GM18868 (cell line): ENCODE data around the gene ADGRL2.

Source experiments
- ATAC-seq: cut with Tn5 transposase; IDR thresholded peaks from one replicate; pipeline ENCODE4 v1.9.1; 2021; ENCODE audit warnings: mild to moderate bottlenecking, moderate library complexity; ENCODE audit not compliant: unreplicated experiment

The ADGRL2 gene

GRCh38 chr1:81800695-81801650 is at the start of gene ADGRL2:
TSS of gene ADGRL2 (plus strand) at chr1:81800934. CDS start at chr1:81836985, 36,051 bp downstream.
- peak; percentile 67 for ATAC-seq

- no peak for ATAC-seq
Observed at GRCh38 chr1:81752840-81753239, 47.9 kb upstream of the ADGRL2 start.

GRCh38 chr1:81754424-81754823 is 46.3 kb upstream of the ADGRL2 start:
- no peak for ATAC-seq

GRCh38 chr1:81756872-81757271 is 43.9 kb upstream of the ADGRL2 start:
- no peak for ATAC-seq

- ATAC-seq: no peak
Observed at GRCh38 chr1:81757398-81758020, 43.2 kb upstream of the ADGRL2 start.

- no peak for ATAC-seq
Observed at GRCh38 chr1:81758181-81758580, 42.6 kb upstream of the ADGRL2 start.

GRCh38 chr1:81760477-81761097 is 40.1 kb upstream of the ADGRL2 start:
- no peak for ATAC-seq

GRCh38 chr1:81775510-81775909 is 25.2 kb upstream of the ADGRL2 start:
- ATAC-seq: no peak

GRCh38 chr1:81780705-81781454 is 19.9 kb upstream of the ADGRL2 start:
- no peak for ATAC-seq

- ATAC-seq: no peak
Observed at GRCh38 chr1:81781749-81782148, 19.0 kb upstream of the ADGRL2 start.

GRCh38 chr1:81792184-81792583 is 8.6 kb upstream of the ADGRL2 start:
- ATAC-seq: no peak

GRCh38 chr1:81797701-81798100 is 3.0 kb upstream of the ADGRL2 start:
- no peak for ATAC-seq

GRCh38 chr1:81799939-81800694 is 617 bp upstream of the ADGRL2 start:
- ATAC-seq: no peak

GRCh38 chr1:81801651-81802456 is 1.1 kb downstream of the ADGRL2 start:
- ATAC-seq: no peak

GRCh38 chr1:81802457-81802706 is 1.6 kb downstream of the ADGRL2 start:
- no peak for ATAC-seq

GRCh38 chr1:81802707-81803430 is 2.1 kb downstream of the ADGRL2 start:
- ATAC-seq: no peak

GRCh38 chr1:81803431-81804110 is 2.8 kb downstream of the ADGRL2 start:
- no peak for ATAC-seq

- ATAC-seq: no peak
Observed at GRCh38 chr1:81804312-81804711, 3.6 kb downstream of the ADGRL2 start.
